Activated B cell treated with CpG ODN at 0.5 μM for 24 hours (primary cell): Measurements from ENCODE around the gene PHLDB1. TPM values are rescaled to one million over a fixed set of nuclear protein-coding genes. Genes with fewer than 3 reads are reported as not detected.

Experiments
- ATAC-seq: fragments of 200-7000 bp; cut with Tn5 transposase; one replicate; pipeline ENCODE4 v1.10.0; 2021; ENCODE audit warnings: low read depth, mild to moderate bottlenecking, moderate library complexity
- CTCF ChIA-PET: fragments of 350-600 bp; sonication (Branson Sonifier 250); formaldehyde crosslinking; loops from one replicate; lab custom pipeline; 2021; ENCODE audit warnings: antibody characterized with exemption; lab: Charles Lee
- POLR2A ChIA-PET: fragments of 350-600 bp; sonication (Branson Sonifier 250); formaldehyde crosslinking; loops from one replicate; lab custom pipeline; 2021; ENCODE audit warnings: antibody characterized with exemption; lab: Charles Lee
- DNase-seq: peaks from one replicate; pipeline ENCODE4 v3.0.0; 2022
- H3K27ac Mint-ChIP-seq: one replicate; pipeline ENCODE4 v1.8.0; 2020; ENCODE audit warnings: mixed read lengths
- H3K27me3 Mint-ChIP-seq: one replicate; pipeline ENCODE4 v1.8.0; 2021; ENCODE audit warnings: mixed read lengths
- H3K36me3 Mint-ChIP-seq: one replicate; pipeline ENCODE4 v1.8.0; 2021; ENCODE audit warnings: low read depth, mixed read lengths
- H3K4me1 Mint-ChIP-seq: one replicate; pipeline ENCODE4 v1.8.0; 2021; ENCODE audit warnings: mixed read lengths
- H3K4me3 Mint-ChIP-seq: one replicate; pipeline ENCODE4 v1.8.0; 2020; ENCODE audit warnings: mild to moderate bottlenecking, mixed read lengths
- H3K9me3 Mint-ChIP-seq: one replicate; pipeline ENCODE4 v1.8.0; 2020; ENCODE audit warnings: mixed read lengths
- CTCF ChIP-seq: fragments of 200-600 bp; IDR thresholded peaks from one replicate; pipeline ENCODE4 v1.8.0; 2022; ENCODE audit warnings: antibody characterized with exemption, mild to moderate bottlenecking
- intact Hi-C: fragments of 100-400 bp; cut with micrococcal nuclease; formaldehyde crosslinking; loops from one replicate; pipeline ENCODE4 v1.15.1; 2024
- total RNA-seq: library from RNA; stranded (reverse); gene quantifications from 2 replicates; pipeline ENCODE4 v1.2.3, GENCODE V29; 2022

Gene PHLDB1
- total RNA-seq, 1 donor from 2014 or later = 2.6 TPM

DNA sequence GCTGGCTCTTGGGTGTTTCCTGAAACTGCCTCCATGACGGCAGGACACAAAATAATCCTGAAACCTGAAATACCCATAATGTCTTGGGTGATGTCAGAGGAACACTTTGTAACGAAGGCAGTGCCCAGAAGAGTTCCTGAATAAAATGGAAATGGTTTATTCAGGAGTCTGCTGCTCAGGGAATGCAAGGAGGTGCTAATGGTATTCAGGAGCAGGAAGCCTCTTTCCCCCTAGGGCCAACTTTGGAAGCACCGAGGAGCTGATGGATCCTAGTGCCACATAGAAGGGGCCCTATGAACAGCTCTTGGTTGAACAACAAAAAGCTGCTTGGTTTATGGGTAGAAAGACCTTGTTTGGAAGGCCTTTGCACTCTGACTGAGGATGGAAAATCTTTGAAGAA is 56.5 kb downstream of the PHLDB1 start:
- peaks cover 6% of the 10 kb centered on the region for H3K27me3 Mint-ChIP-seq

GRCh38 chr11:118666371-118666770 is 59.0 kb downstream of the PHLDB1 start:
- no peak for DNase-seq
- no peak for ATAC-seq
- H3K9me3 Mint-ChIP-seq = peaks cover 7% of the 10 kb centered on the region
- intact Hi-C loops = no loop called here
- no peaks in the 10 kb centered on the region for H3K36me3 Mint-ChIP-seq
- POLR2A ChIA-PET = no interaction called here
- no peak overlapping the region for H3K4me3 Mint-ChIP-seq
- no peak for TF ChIP-seq CTCF
- no peak overlapping the region for H3K27ac Mint-ChIP-seq
- peaks cover 17% of the 10 kb centered on the region for H3K27me3 Mint-ChIP-seq
- CTCF ChIA-PET = no interaction called here
- H3K4me1 Mint-ChIP-seq = no peaks in the 10 kb centered on the region

More for the DNA sequence above, 56.5 kb downstream of the PHLDB1 start:
- ChIA-PET POLR2A (no interaction called here), CTCF (no interaction called here)
- Mint-ChIP-seq H3K27ac (no peak overlapping the region), H3K4me3 (no peak overlapping the region), H3K36me3 (no peaks in the 10 kb centered on the region), H3K9me3 (no peaks in the 10 kb centered on the region), H3K4me1 (peaks cover 7% of the 10 kb centered on the region)
- intact Hi-C loops = no loop called here
- TF ChIP-seq CTCF = no peak
- ATAC-seq (no peak), DNase-seq (no peak)

- ChIA-PET CTCF (interaction anchor here (0.7 to 1.4 kb wide), 2 partner anchors 19 to 41 kb away, joined by 3 to 4 read pairs; no protein-coding TSS in a partner anchor), POLR2A (no interaction called here)
- Mint-ChIP-seq H3K27me3 (peaks cover 33% of the 10 kb centered on the region), H3K4me3 (no peak overlapping the region), H3K9me3 (peaks cover 10% of the 10 kb centered on the region), H3K4me1 (no peaks in the 10 kb centered on the region), H3K27ac (no peak overlapping the region), H3K36me3 (no peaks in the 10 kb centered on the region)
- DNase-seq (no peak), ATAC-seq (no peak)
- intact Hi-C loops = no loop called here
- TF ChIP-seq CTCF = no peak
These were observed 62.6 kb downstream of the PHLDB1 start for GRCh38 chr11:118670063-118670462.

DNA sequence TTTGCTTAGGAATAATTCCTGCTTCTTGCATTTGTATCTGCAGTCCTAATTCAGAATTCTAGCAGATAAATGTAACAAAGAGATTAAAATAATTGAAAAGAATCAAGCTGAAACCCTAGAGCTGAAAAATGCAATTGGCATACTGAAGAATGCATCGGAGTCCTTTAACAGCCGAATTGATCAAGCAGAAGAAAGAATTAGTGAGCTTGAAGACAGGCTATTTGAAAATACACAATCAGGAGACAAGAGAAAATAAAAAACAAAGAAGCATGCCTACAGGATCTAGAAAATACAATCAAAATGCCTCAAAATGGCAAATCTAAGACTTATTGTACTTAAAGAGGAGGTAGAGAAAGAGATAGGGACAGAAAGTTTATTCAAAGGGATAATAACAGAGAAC is 63.8 kb downstream of the PHLDB1 start:
- no peak overlapping the region for H3K4me3 Mint-ChIP-seq
- no peak overlapping the region for H3K27ac Mint-ChIP-seq
- intact Hi-C loops = no loop called here
- ATAC-seq (no peak), DNase-seq (no peak)
- no peaks in the 10 kb centered on the region for H3K36me3 Mint-ChIP-seq
- H3K9me3 Mint-ChIP-seq = peaks cover 10% of the 10 kb centered on the region
- POLR2A ChIA-PET = no interaction called here
- no peaks in the 10 kb centered on the region for H3K4me1 Mint-ChIP-seq
- peaks cover 33% of the 10 kb centered on the region for H3K27me3 Mint-ChIP-seq
- no peak for TF ChIP-seq CTCF
- CTCF ChIA-PET = interaction anchor here (1.4 kb wide), 1 partner anchor 18 kb away, joined by 4 read pairs; no protein-coding TSS in a partner anchor

- TF ChIP-seq CTCF = no peak
- POLR2A ChIA-PET = no interaction called here
- Mint-ChIP-seq H3K4me1 (no peaks in the 10 kb centered on the region), H3K36me3 (no peaks in the 10 kb centered on the region), H3K9me3 (peaks cover 16% of the 10 kb centered on the region), H3K4me3 (no peak overlapping the region), H3K27me3 (peaks cover 38% of the 10 kb centered on the region), H3K27ac (no peak overlapping the region)
- ATAC-seq (no peak), DNase-seq (no peak)
- intact Hi-C loops = no loop called here
- CTCF ChIA-PET = no interaction called here
These were observed 65.4 kb downstream of the PHLDB1 start for GRCh38 chr11:118672846-118673245.
